HepG2 (cell line): Measurements from ENCODE around the gene PSMA2. TPM values are rescaled to one million over a fixed set of nuclear protein-coding genes. Genes with fewer than 3 reads are reported as not detected.
A peak's percentile ranks its signal among the peaks of the same experiment; 100 is the strongest.

Source experiments
- ATAC-seq: fragments of 200-7000 bp; cut with Tn5 transposase; 3 replicates; pipeline ENCODE4 v1.9.1; 2020; ENCODE audit warnings: mild to moderate bottlenecking, moderate library complexity
- BruUV-seq: library from RNA; stranded (reverse); fragments of 400-500 nt; replicated peaks from 2 replicates; lab custom pipeline; 2021; lab: Mats Ljungman, UMichigan
- CTCF ChIA-PET: fragments of 300-600 bp; formaldehyde crosslinking; extraction: SDS; loops from one replicate; lab custom pipeline; 2021; ENCODE audit warnings: low total read pairs, inconsistent platforms, low intra/inter-chr PET ratio; lab: Yijun Ruan, JAX
- POLR2A ChIA-PET: fragments of 350-600 bp; sonication (Branson Sonifier 250); formaldehyde crosslinking; loops from one replicate; lab custom pipeline; 2020; ENCODE audit warnings: antibody characterized with exemption, inconsistent platforms; lab: Yijun Ruan, JAX
- DNase-seq: peaks from one replicate; pipeline ENCODE4 v3.0.0-alpha.2; 2015; ENCODE audit warnings: low spot score
- FAIRE-seq: peaks from 3 replicates; lab custom pipeline; 2011; peaks lifted over from hg19 to GRCh38; lab: Jason Lieb, UNC
- H2AFZ ChIP-seq: one replicate; pipeline ENCODE4 v1.6.1; 2011; ENCODE audit warnings: low read length, inconsistent platforms
- H3K27ac ChIP-seq: fragments of 300-600 bp; 3 replicates; pipeline ENCODE4 v1.8.0; 2011; ENCODE audit warnings: mixed run types, mild to moderate bottlenecking, mixed read lengths, low read length, inconsistent platforms; ENCODE audit not compliant: insufficient read depth; ENCODE audit errors: extremely low read length
- H3K27me3 ChIP-seq, 2 experiments: fragments of 200-600 bp in 1 of 2; 2 replicates in 1 of 2; 3 replicates in 1 of 2; pipeline versions ENCODE4 v1.6.0 to v1.8.0; 2011; ENCODE audit warnings: low read length in 2 of 2, mild to moderate bottlenecking in 2 of 2, moderate library complexity in 2 of 2, inconsistent platforms in 1 of 2; ENCODE audit not compliant: insufficient read depth in 2 of 2, control insufficient read depth in 1 of 2
- H3K36me3 ChIP-seq, 2 experiments: fragments of 200-600 bp in 1 of 2; replicated peaks in 1 of 2; 2 replicates in 1 of 2; 3 replicates in 1 of 2; pipeline versions ENCODE4 v1.5.1 to v1.8.0; 2011; ENCODE audit warnings: low read length in 2 of 2, inconsistent platforms in 1 of 2; ENCODE audit not compliant: insufficient read depth in 2 of 2, control insufficient read depth in 1 of 2
- H3K4me1 ChIP-seq: 2 replicates; pipeline ENCODE4 v1.5.1; 2012; ENCODE audit warnings: low read length, inconsistent platforms; ENCODE audit not compliant: insufficient read depth
- H3K4me2 ChIP-seq: 2 replicates; pipeline ENCODE4 v1.6.0; 2011; ENCODE audit warnings: low read depth, low read length, inconsistent platforms
- H3K4me3 ChIP-seq, 3 experiments: fragments of 200-600 bp in 1 of 3; sonication (generic), shearing (Covaris generic) in 1 of 3; replicated peaks in 1 of 3; 2 replicates each; pipeline ENCODE4 v1.5.1; 2011 to 2016; ENCODE audit warnings: low read length in 3 of 3, inconsistent platforms in 2 of 3, low read depth in 2 of 3, mild to moderate bottlenecking in 2 of 3, control low read depth in 1 of 3, mixed read lengths in 1 of 3; ENCODE audit not compliant: insufficient read depth in 1 of 3
- H3K79me2 ChIP-seq: one replicate; pipeline ENCODE4 v1.6.1; 2011; ENCODE audit warnings: low read length, inconsistent platforms; ENCODE audit not compliant: insufficient read depth
- H3K9ac ChIP-seq: 2 replicates; pipeline ENCODE4 v1.6.0; 2011; ENCODE audit warnings: mild to moderate bottlenecking, low read depth, low read length, inconsistent platforms; ENCODE audit not compliant: insufficient read depth
- H3K9me3 ChIP-seq: 2 replicates; pipeline ENCODE4 v1.5.1; 2012; ENCODE audit warnings: mild to moderate bottlenecking, low read length
- H4K20me1 ChIP-seq: 2 replicates; pipeline ENCODE4 v1.6.0; 2011; ENCODE audit warnings: inconsistent platforms, mild to moderate bottlenecking, low read length, moderate library complexity; ENCODE audit not compliant: insufficient read depth
- BORCS8-MEF2B ChIP-seq: sonication (generic); formaldehyde crosslinking; IDR thresholded peaks from 2 replicates; pipeline ENCODE4 v1.8.0; 2022; ENCODE audit warnings: mild to moderate bottlenecking, missing genetic modification reagents
- EEA1 ChIP-seq: sonication (generic); formaldehyde crosslinking; IDR thresholded peaks from 2 replicates; pipeline ENCODE4 v1.5.1; 2020; ENCODE audit warnings: mild to moderate bottlenecking, missing genetic modification reagents, borderline replicate concordance
- FOXA3 ChIP-seq: IDR thresholded peaks from 2 replicates; pipeline ENCODE4 v1.6.1; 2016; ENCODE audit warnings: missing genetic modification reagents, missing compliant biosample characterization
- FOXK1 ChIP-seq: sonication (generic); formaldehyde crosslinking; IDR thresholded peaks from 2 replicates; pipeline ENCODE4 v1.4.0; 2020; ENCODE audit warnings: low read depth, missing genetic modification reagents, borderline replicate concordance
- LBX2 ChIP-seq: sonication (generic); formaldehyde crosslinking; IDR thresholded peaks from 2 replicates; pipeline ENCODE4 v1.5.0; 2020; ENCODE audit warnings: missing genetic modification reagents, mild to moderate bottlenecking, borderline replicate concordance
- MIER2 ChIP-seq: IDR thresholded peaks from 2 replicates; pipeline ENCODE4 v1.6.1; 2016; ENCODE audit warnings: missing biosample characterization, missing genetic modification reagents
- MYNN ChIP-seq: sonication (generic); formaldehyde crosslinking; IDR thresholded peaks from 2 replicates; pipeline ENCODE4 v1.4.0; 2020; ENCODE audit warnings: mild to moderate bottlenecking, low read depth, missing genetic modification reagents
- NR1H2 ChIP-seq: sonication (generic); formaldehyde crosslinking; IDR thresholded peaks from 2 replicates; pipeline ENCODE4 v1.8.1; 2022; ENCODE audit warnings: low read depth, missing genetic modification reagents, borderline replicate concordance
- PHF5A ChIP-seq: IDR thresholded peaks from one replicate; pipeline ENCODE4 v1.6.1; 2018; ENCODE audit warnings: low read depth, missing genetic modification reagents; ENCODE audit not compliant: unreplicated experiment
- RAD21 ChIP-seq: fragments of 450-650 bp; formaldehyde crosslinking; IDR thresholded peaks from 2 replicates; pipeline ENCODE4 v1.5.0; 2020; ENCODE audit warnings: mild to moderate bottlenecking
- SMC3 ChIP-seq: IDR thresholded peaks from 2 replicates; pipeline ENCODE4 v1.6.1; 2011; ENCODE audit warnings: low read length, improper control_type of control experiment
- STAG1 ChIP-seq: sonication (generic); formaldehyde crosslinking; IDR thresholded peaks from 2 replicates; pipeline ENCODE4 v1.4.0; 2020; ENCODE audit warnings: missing genetic modification reagents
- TRIM24 ChIP-seq: sonication (generic); formaldehyde crosslinking; IDR thresholded peaks from 2 replicates; pipeline ENCODE4 v1.8.0; 2022; ENCODE audit warnings: mild to moderate bottlenecking, missing genetic modification reagents
- XRCC5 ChIP-seq: fragments of 200-400 bp; formaldehyde crosslinking; optimal IDR thresholded peaks from 2 replicates; pipeline ENCODE3; 2017; ENCODE audit warnings: mild to moderate bottlenecking, low read length
- ZFX ChIP-seq: sonication (generic); formaldehyde crosslinking; IDR thresholded peaks from 2 replicates; pipeline ENCODE4 v1.4.0; 2020; ENCODE audit warnings: mild to moderate bottlenecking, low read depth, missing genetic modification reagents, moderate library complexity
- ZNF124 ChIP-seq: sonication (generic); formaldehyde crosslinking; IDR thresholded peaks from 2 replicates; pipeline ENCODE4 v1.4.0; 2020; ENCODE audit warnings: missing genetic modification reagents
- ZNF44 ChIP-seq: sonication (generic); formaldehyde crosslinking; IDR thresholded peaks from 2 replicates; pipeline ENCODE4 v1.5.1; 2020; ENCODE audit warnings: mild to moderate bottlenecking, missing genetic modification reagents
- ZNF772 ChIP-seq: sonication (generic); formaldehyde crosslinking; IDR thresholded peaks from 2 replicates; pipeline ENCODE4 v1.5.0; 2020; ENCODE audit warnings: mild to moderate bottlenecking, missing genetic modification reagents
- ZNF792 ChIP-seq: IDR thresholded peaks from 2 replicates; pipeline ENCODE4 v1.6.1; 2016
- WGBS: methylation state at CpG from one replicate; pipeline ENCODE4 v1.1.6; 2017; ENCODE audit warnings: low lambda C conversion rate; 5-methylcytosine and 5-hydroxymethylcytosine counted together
- in situ Hi-C: cut with HindIII; loops from 2 replicates; pipeline ENCODE4 v1.10.0; 2017; ENCODE audit warnings: low pct_unique_long_range_greater_than_20kb; ENCODE audit not compliant: extremely low pct_ligation_motif_present
- intact Hi-C: fragments of 100-400 bp; cut with micrococcal nuclease; formaldehyde crosslinking; loops from one replicate; pipeline ENCODE4 v1.10.0; 2022; ENCODE audit not compliant: unreplicated experiment
- polyA plus RNA-seq, 8 experiments: library from polyadenylated mRNA; depleted of rRNA in 3 of 8; stranded (reverse) in 7 of 8; unstranded in 1 of 8; fragments of >200 nt; fragmentation: Illumina TruSeq in 4 of 8; extraction: Trizol in 4 of 8; gene quantifications; 2 replicates each; pipeline versions ENCODE4 v1.2.1 to v1.2.3, GENCODE V29; 2011 to 2016; ENCODE audit warnings: low read depth in 4 of 8, missing spikeins in 1 of 8, mixed read lengths in 1 of 8; ENCODE audit not compliant: insufficient read depth in 1 of 8
- total RNA-seq, 5 experiments: library from RNA; depleted of rRNA; stranded (reverse); fragments of >200 nt; fragmentation: Illumina TruSeq; extraction: Trizol; gene quantifications; 2 replicates each; pipeline ENCODE4 v1.2.3, GENCODE V29; 2016; ENCODE audit warnings: low read depth in 1 of 5
- TF ChIP-seq, protein P1 (sequence below): sonication (generic); formaldehyde crosslinking; IDR thresholded peaks from 2 replicates; pipeline ENCODE4 v1.5.0; 2020; ENCODE audit warnings: mild to moderate bottlenecking, missing genetic modification reagents, moderate library complexity

PSMA2 gene
- total and polyA plus RNA-seq, 2 of the 13 experiments (the other 11 are each of a cell fraction or from before 2014, with no cell fraction given), result 125 to 266 TPM

- no TSS peak for BruUV-seq
- H4K20me1 ChIP-seq, result no peaks in the 10 kb centered on the region
- no peak overlapping the region for H3K4me2 ChIP-seq
- DNase-seq, result peak; percentile 56
- peaks cover 3 to 20% of the 10 kb centered on the region in 2 experiments; a peak in 4 of 5 replicates for H3K36me3 ChIP-seq
- WGBS, result 56% methylated on average over 13 of the region's 13 CpGs
- intact Hi-C loops, result loop anchor here (1.0 kb wide), 3 partner anchors 167 to 320 kb away; no protein-coding TSS in a partner anchor
- ChIA-PET CTCF (interaction anchor here (1.5 to 2.8 kb wide), 3 partner anchors 167 to 498 kb away, joined by 8 to 13 read pairs (median 10); no protein-coding TSS in a partner anchor), POLR2A (interaction anchor here (1.6 kb wide), 1 partner anchor 9 kb away, joined by 7 read pairs; the partner anchor contains the start of genes MRPL32 and PSMA2)
- no peak overlapping the region for H3K4me3 ChIP-seq
- no peaks in the 10 kb centered on the region for H3K79me2 ChIP-seq
- no peak overlapping the region for H2AFZ ChIP-seq
- ATAC-seq, result peak; percentile 93
- no peak overlapping the region for H3K27ac ChIP-seq
- no peaks in the 10 kb centered on the region for H3K4me1 ChIP-seq
- H3K9ac ChIP-seq, result no peak overlapping the region
- H3K9me3 ChIP-seq, result no peaks in the 10 kb centered on the region
- no peaks in the 10 kb centered on the region for H3K27me3 ChIP-seq
- in situ Hi-C loops, result loop anchor here (10.0 kb wide), 3 partner anchors 164 to 494 kb away; no protein-coding TSS in a partner anchor
- FAIRE-seq, result peak; percentile 68
- peak; percentile 18; the same call in 1 of the 2 replicates for TF ChIP-seq FOXA3 (CRISPR knock-in tag)
- no peak for TF ChIP-seq NR1H2 (CRISPR knock-in tag)
- peak; percentile 85 for TF ChIP-seq STAG1 (CRISPR knock-in tag)
- no peak for TF ChIP-seq ZNF792 (CRISPR knock-in tag)
- no peak for TF ChIP-seq ZNF772 (CRISPR knock-in tag)
- 0 out of 2 replicates have a peak, but pooled peaks have one; percentile 40 for TF ChIP-seq LBX2
- TF ChIP-seq RAD21 (CRISPR knock-in tag), result peak; percentile 60; the same call in 1 of the 2 replicates
- TF ChIP-seq ZFX (CRISPR knock-in tag), result no peak
- TF ChIP-seq PHF5A (CRISPR knock-in tag), result no peak
- TF ChIP-seq ZNF44 (CRISPR knock-in tag), result no peak
- no peak for TF ChIP-seq TRIM24 (CRISPR knock-in tag)
- no peak for TF ChIP-seq MYNN (CRISPR knock-in tag)
- TF ChIP-seq XRCC5, result peak; percentile 59
- peak; percentile 91 for TF ChIP-seq SMC3
- TF ChIP-seq MIER2 (CRISPR knock-in tag), result no peak
- TF ChIP-seq EEA1, result no peak
- TF ChIP-seq FOXK1 (CRISPR knock-in tag), result no peak
- TF ChIP-seq ZNF124, result no peak
- TF ChIP-seq, protein P1, sequence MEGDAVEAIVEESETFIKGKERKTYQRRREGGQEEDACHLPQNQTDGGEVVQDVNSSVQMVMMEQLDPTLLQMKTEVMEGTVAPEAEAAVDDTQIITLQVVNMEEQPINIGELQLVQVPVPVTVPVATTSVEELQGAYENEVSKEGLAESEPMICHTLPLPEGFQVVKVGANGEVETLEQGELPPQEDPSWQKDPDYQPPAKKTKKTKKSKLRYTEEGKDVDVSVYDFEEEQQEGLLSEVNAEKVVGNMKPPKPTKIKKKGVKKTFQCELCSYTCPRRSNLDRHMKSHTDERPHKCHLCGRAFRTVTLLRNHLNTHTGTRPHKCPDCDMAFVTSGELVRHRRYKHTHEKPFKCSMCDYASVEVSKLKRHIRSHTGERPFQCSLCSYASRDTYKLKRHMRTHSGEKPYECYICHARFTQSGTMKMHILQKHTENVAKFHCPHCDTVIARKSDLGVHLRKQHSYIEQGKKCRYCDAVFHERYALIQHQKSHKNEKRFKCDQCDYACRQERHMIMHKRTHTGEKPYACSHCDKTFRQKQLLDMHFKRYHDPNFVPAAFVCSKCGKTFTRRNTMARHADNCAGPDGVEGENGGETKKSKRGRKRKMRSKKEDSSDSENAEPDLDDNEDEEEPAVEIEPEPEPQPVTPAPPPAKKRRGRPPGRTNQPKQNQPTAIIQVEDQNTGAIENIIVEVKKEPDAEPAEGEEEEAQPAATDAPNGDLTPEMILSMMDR (CRISPR knock-in tag), result peak; percentile 88
- TF ChIP-seq BORCS8-MEF2B (CRISPR knock-in tag), result 0 out of 2 replicates have a peak, but pooled peaks have one; percentile 33
These were observed 9.2 kb upstream of the PSMA2 start for GRCh38 chr7:42940985-42941847.
